K562 treated with DMSO at 1 percent for 24 hours (cell line): ENCODE results near the gene RETN. TPM values are rescaled to one million over a fixed set of nuclear protein-coding genes. Genes with fewer than 3 reads are reported as not detected.

Source experiments
- total RNA-seq: library from RNA; unstranded; fragments of 300-600 nt; gene quantifications from 2 replicates; pipeline ENCODE4 v1.2.3, GENCODE V29; 2022; ENCODE audit warnings: low read depth; ENCODE audit not compliant: insufficient read depth

Gene RETN
- not detected in 2 replicates for total RNA-seq

GRCh38 chr19:7668842-7669241, at the start of gene RETN:
TSS of gene RETN (plus strand) at chr19:7669049. CDS start at chr19:7669327, 278 bp downstream.

DNA sequence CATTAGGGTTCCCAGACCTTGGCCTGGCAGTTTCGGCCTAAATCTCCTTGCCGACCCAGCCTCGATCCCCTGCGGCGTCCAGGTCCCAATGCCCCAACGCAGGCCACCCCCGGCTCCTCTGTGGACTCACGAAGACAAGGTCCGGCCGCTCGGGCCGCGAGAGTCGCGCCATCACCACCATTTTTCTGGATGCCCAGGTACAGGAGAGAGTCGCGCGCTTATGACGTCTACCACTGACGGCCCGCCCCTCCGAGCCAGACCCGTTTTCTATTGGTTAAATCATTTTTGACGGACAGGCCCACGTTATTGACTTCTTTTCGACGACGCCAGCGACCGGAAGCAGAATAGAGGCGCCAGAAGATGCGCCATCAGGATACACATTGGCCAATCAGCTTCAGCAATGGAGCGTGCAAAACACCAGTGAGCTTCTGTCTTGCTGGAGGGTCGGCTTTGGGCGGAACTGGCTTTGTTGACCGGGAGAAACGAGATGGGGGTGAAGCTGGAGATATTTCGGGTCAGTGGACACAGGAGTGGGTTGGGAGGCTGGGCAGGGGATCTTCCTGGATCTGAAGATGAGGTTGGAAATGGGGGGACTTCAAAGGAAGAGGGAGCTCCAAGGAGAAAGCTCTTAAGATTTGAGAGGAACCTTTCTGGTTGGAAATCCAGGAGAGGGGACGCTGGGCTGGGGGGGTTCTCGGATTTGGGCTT, 39.3 kb upstream of the RETN start, which contains the start of the genes PET100 and XAB2:
Gene PET100 (plus strand): TSS at position 447 of the 708 bp plus-strand sequence. CDS start 41 bp downstream, at position 488.
Gene XAB2 (minus strand): TSS at position 199 of the 708 bp plus-strand sequence. CDS start 18 bp downstream, at position 181.

GRCh38 chr19:7633698-7634097, 35.2 kb upstream of the RETN start, which contains the start of gene PCP2:
TSS of gene PCP2 (minus strand) at chr19:7633719. CDS start at chr19:7633457, 262 bp downstream.

DNA sequence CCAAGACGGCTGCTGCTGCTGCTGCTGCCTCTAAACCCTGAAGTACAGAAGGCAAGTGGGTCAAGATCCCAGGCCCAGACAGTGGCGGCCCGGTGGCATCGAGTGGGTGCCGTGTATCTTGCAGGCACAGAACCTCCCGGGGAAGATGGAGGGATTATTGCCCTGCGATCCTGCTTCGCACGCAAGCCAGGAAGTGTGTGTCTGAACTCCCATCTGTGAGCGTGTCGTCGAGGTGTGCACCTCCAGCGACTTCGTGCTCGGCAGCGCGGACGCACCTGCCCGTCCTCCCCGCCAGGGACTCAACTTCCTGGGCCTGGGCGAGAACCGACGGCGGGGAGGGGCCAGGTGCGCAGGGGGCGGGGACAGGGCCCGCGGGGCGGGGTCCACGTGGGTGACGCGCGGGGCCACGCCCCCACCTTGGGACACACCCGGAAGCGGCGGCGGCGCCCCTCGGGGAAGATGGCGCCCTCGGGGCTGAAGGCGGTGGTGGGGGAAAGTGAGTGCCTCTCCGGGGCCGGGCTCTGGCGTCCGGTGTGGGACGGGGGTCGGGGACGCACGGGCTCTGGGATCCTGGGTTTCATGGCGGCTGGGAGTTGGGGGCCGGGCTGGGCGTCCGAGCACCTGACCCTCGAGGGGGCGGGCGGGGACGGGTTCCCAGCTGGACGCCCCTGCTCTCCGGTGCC, 32.0 kb upstream of the RETN start, which contains the start of gene STXBP2:
Gene STXBP2 (plus strand): TSS at position 420 of the 683 bp plus-strand sequence. CDS start 40 bp downstream, at position 460.

GRCh38 chr19:7676854-7677253, 8.0 kb downstream of the RETN start, which contains the start of gene MCEMP1:
TSS of gene MCEMP1 (plus strand) at chr19:7677090. CDS start at chr19:7677121, 31 bp downstream.

DNA sequence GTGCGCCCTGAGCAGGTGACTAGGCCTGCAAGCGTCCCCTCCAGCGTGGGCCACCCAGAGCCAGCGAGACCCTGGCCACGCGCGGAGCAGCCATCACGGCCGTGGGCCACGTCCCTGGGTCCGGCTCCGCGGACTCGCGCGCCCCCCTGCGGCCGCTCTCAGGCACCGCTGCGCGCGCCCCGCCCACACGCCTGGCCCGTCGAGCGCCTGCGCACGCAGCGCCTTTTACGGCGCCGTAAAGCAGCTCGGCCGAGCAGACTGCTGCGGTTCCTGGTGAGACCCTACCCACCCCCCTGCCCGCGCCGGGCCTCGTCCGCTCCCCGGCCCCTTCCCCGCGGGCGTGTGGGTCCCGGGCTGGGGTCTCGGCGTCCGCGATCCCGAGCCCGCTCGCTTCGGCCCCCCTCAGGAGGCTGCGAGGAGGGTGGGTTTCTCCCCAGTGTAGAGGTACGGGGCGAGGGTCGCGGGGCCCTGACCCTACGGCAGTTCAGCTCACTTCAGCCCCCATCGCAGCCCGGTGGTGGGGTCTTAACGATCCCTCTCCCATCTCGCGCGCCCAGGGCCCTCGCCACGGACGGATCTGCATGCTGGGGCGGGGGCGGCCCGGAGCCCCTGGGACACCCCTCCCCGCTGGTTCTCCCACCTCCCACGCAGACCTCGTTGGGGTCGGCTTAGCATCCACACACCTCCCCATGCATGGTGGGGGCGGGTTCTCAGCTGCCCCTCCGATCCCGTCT, 11.9 kb downstream of the RETN start, which contains the start of gene TRAPPC5:
Gene TRAPPC5 (plus strand): TSS at position 228 of the 734 bp plus-strand sequence. CDS start 1,421 bp downstream, outside the sequence.

GRCh38 chr19:7701654-7702457, 33.0 kb downstream of the RETN start, which contains the start of gene FCER2:
TSS of gene FCER2 (minus strand) at chr19:7702131. CDS start at chr19:7699760, 2,371 bp downstream.

Other genes with a start within 250 kb of the RETN start
- gene PEX11G, start 180.0 kb upstream of the RETN start, total RNA-seq = 8.6 and 12.1 TPM in 2 replicates
- 46.9 and 54.4 TPM in 2 replicates for gene ZNF358, start 152.9 kb upstream of the RETN start, total RNA-seq
- gene MCOLN1, start 146.4 kb upstream of the RETN start, total RNA-seq = 28.1 and 29.2 TPM in 2 replicates
- 101 and 108 TPM in 2 replicates for gene PNPLA6, start 133.3 kb upstream of the RETN start, total RNA-seq
- gene CAMSAP3, start 73.2 kb upstream of the RETN start, total RNA-seq = 3.4 and 3.8 TPM in 2 replicates
- gene XAB2, start 39.5 kb upstream of the RETN start, total RNA-seq = 108 and 119 TPM in 2 replicates
- gene PET100, start 39.3 kb upstream of the RETN start, total RNA-seq = 33.2 and 56.3 TPM in 2 replicates
- 2.6 and 6.6 TPM in 2 replicates for gene PCP2, start 35.3 kb upstream of the RETN start, total RNA-seq
- gene STXBP2, start 31.9 kb upstream of the RETN start, total RNA-seq = 209 and 241 TPM in 2 replicates
- gene MCEMP1, start 8.0 kb downstream of the RETN start, total RNA-seq = 1.3 and 1.4 TPM in 2 replicates
- gene TRAPPC5, start 11.8 kb downstream of the RETN start, total RNA-seq = 175 and 188 TPM in 2 replicates
- 0.70 and 0.95 TPM in 2 replicates for gene FCER2, start 33.1 kb downstream of the RETN start, total RNA-seq
- gene CLEC4G, start 63.1 kb downstream of the RETN start, total RNA-seq = not detected in 2 replicates
- not detected in 2 replicates for gene CD209, start 78.5 kb downstream of the RETN start, total RNA-seq
- 0.54 TPM in 1 of 2 replicates, not detected in the other for gene CLEC4M, start 94.2 kb downstream of the RETN start, total RNA-seq
- gene EVI5L, start 161.2 kb downstream of the RETN start, total RNA-seq = 16.1 and 19.9 TPM in 2 replicates
- 0.44 TPM in 1 of 2 replicates, not detected in the other for gene PRR36, start 205.3 kb downstream of the RETN start, total RNA-seq
- 7.1 and 8.5 TPM in 2 replicates for gene LRRC8E, start 219.5 kb downstream of the RETN start, total RNA-seq
- 40.0 and 44.3 TPM in 2 replicates for gene MAP2K7, start 234.8 kb downstream of the RETN start, total RNA-seq
- 2.2 and 3.2 TPM in 2 replicates for gene TGFBR3L, start 245.8 kb downstream of the RETN start, total RNA-seq